B cell (primary cell): ENCODE data around the gene HHAT. TPM values are rescaled to one million over a fixed set of nuclear protein-coding genes. Genes with fewer than 3 reads are reported as not detected.
A peak's percentile ranks its signal among the peaks of the same experiment; 100 is the strongest.

ENCODE experiments used
- ATAC-seq: fragments of 200-7000 bp; cut with Tn5 transposase; one replicate; pipeline ENCODE4 v1.10.0; 2021; ENCODE audit warnings: low read depth, mild to moderate bottlenecking, moderate number of reproducible peaks, moderate library complexity
- CTCF ChIA-PET: fragments of 350-600 bp; sonication (Branson Sonifier 250); formaldehyde crosslinking; loops from one replicate; lab custom pipeline; 2021; ENCODE audit warnings: antibody characterized with exemption, inconsistent platforms; lab: Charles Lee
- POLR2A ChIA-PET: fragments of 350-600 bp; sonication (Branson Sonifier 250); formaldehyde crosslinking; loops from one replicate; lab custom pipeline; 2021; ENCODE audit warnings: antibody characterized with exemption; lab: Charles Lee
- DNase-seq: peaks from one replicate; pipeline ENCODE4 v3.0.0; 2013
- H2AFZ ChIP-seq: 2 replicates; pipeline ENCODE4 v1.6.1; 2012; ENCODE audit warnings: mild to moderate bottlenecking, low read depth, low read length; ENCODE audit not compliant: insufficient read depth, poor library complexity, severe bottlenecking
- H3K27ac ChIP-seq, 2 donors: 1 replicate in 1 of 2; 2 replicates in 1 of 2; pipeline ENCODE4 v1.5.1; 2012 to 2013; ENCODE audit warnings: low read length in 2 of 2, mild to moderate bottlenecking in 2 of 2, moderate library complexity in 1 of 2
- H3K27me3 ChIP-seq, 4 experiments: fragments of 200-600 bp in 1 of 4; sonication (generic) in 1 of 4; replicated peaks in 1 of 4; 1 replicate in 2 of 4; 2 replicates in 2 of 4; pipeline versions ENCODE4 v1.6.1 to v1.7.0; 2013 to 2016; ENCODE audit warnings: low read length in 3 of 4, mild to moderate bottlenecking in 2 of 4, mixed read lengths in 1 of 4, moderate library complexity in 1 of 4; ENCODE audit not compliant: insufficient read depth in 4 of 4, control insufficient read depth in 3 of 4; ENCODE audit errors: control extremely low read depth in 1 of 4
- H3K36me3 ChIP-seq, 2 experiments: replicated peaks in 1 of 2; 1 replicate in 1 of 2; 2 replicates in 1 of 2; pipeline versions ENCODE4 v1.6.1 to v1.7.1; 2013; ENCODE audit warnings: low read length in 1 of 2; ENCODE audit not compliant: insufficient read depth in 2 of 2, control insufficient read depth in 1 of 2; ENCODE audit errors: control extremely low read depth in 1 of 2, extremely low read depth in 1 of 2
- H3K4me1 ChIP-seq, 2 donors: fragments of 200-600 bp in 1 of 2; sonication (generic) in 1 of 2; 1 replicate in 1 of 2; 2 replicates in 1 of 2; pipeline versions ENCODE4 v1.5.1 to v1.6.1; 2013 to 2017; ENCODE audit warnings: low read length in 2 of 2; ENCODE audit not compliant: control insufficient read depth in 2 of 2, insufficient read depth in 2 of 2
- H3K4me2 ChIP-seq: replicated peaks from 2 replicates; pipeline ENCODE3; 2012; ENCODE audit warnings: mild to moderate bottlenecking, low read depth, low read length; ENCODE audit not compliant: poor library complexity, severe bottlenecking
- H3K4me3 ChIP-seq, 5 experiments: fragments of 200-600 bp in 1 of 5; sonication (generic) in 1 of 5; 1 replicate in 3 of 5; 2 replicates in 2 of 5; pipeline versions ENCODE4 v1.5.1 to v1.7.0; 2011 to 2016; ENCODE audit warnings: low read length in 4 of 5, mild to moderate bottlenecking in 4 of 5, low read depth in 2 of 5, control low read depth in 1 of 5, moderate library complexity in 1 of 5; ENCODE audit not compliant: insufficient read depth in 1 of 5; ENCODE audit errors: control extremely low read depth in 1 of 5, extremely low read depth in 1 of 5
- H3K79me2 ChIP-seq: fragments of 200-600 bp; sonication (generic); one replicate; pipeline ENCODE4 v1.6.0; 2016; ENCODE audit warnings: low read length; ENCODE audit not compliant: control insufficient read depth, insufficient read depth
- H3K9ac ChIP-seq: fragments of 200-600 bp; sonication (generic); 2 replicates; pipeline ENCODE4 v1.6.1; 2017; ENCODE audit warnings: mild to moderate bottlenecking, low read length, moderate library complexity
- H3K9me3 ChIP-seq, 3 donors: one replicate each; pipeline versions ENCODE4 v1.6.1 to v1.7.1; 2013; ENCODE audit warnings: low read length in 2 of 3; ENCODE audit not compliant: control insufficient read depth in 2 of 3, insufficient read depth in 1 of 3; ENCODE audit errors: control extremely low read depth in 1 of 3
- H4K20me1 ChIP-seq: 2 replicates; pipeline ENCODE4 v1.6.0; 2012; ENCODE audit warnings: mild to moderate bottlenecking, low read length; ENCODE audit not compliant: insufficient read depth, control insufficient read depth, poor library complexity, severe bottlenecking
- H3K27ac Mint-ChIP-seq: one replicate; pipeline ENCODE4 v1.8.0; 2021; ENCODE audit warnings: mixed read lengths
- H3K27me3 Mint-ChIP-seq: one replicate; pipeline ENCODE4 v1.8.0; 2021; ENCODE audit warnings: mixed read lengths
- H3K4me1 Mint-ChIP-seq: one replicate; pipeline ENCODE4 v1.8.0; 2021; ENCODE audit warnings: mixed read lengths
- H3K4me3 Mint-ChIP-seq: one replicate; pipeline ENCODE4 v1.8.0; 2021; ENCODE audit warnings: mixed read lengths
- H3K9me3 Mint-ChIP-seq: one replicate; pipeline ENCODE4 v1.8.0; 2022; ENCODE audit warnings: mixed read lengths; ENCODE audit not compliant: insufficient read depth
- EZH2 ChIP-seq: IDR thresholded peaks from 2 replicates; pipeline ENCODE4 v1.6.1; 2012; ENCODE audit warnings: borderline replicate concordance, low read depth, mild to moderate bottlenecking, moderate library complexity, low read length; ENCODE audit not compliant: insufficient read depth, poor library complexity, severe bottlenecking
- WGBS: methylation state at CpG from one replicate; pipeline ENCODE4 v1.1.5; 2013; ENCODE audit warnings: missing lambda C conversion rate; ENCODE audit not compliant: insufficient coverage; 5-methylcytosine and 5-hydroxymethylcytosine counted together
- intact Hi-C: fragments of 100-400 bp; cut with micrococcal nuclease; formaldehyde crosslinking; loops from one replicate; pipeline ENCODE4 v1.10.0; 2022
- polyA plus RNA-seq: library from polyadenylated mRNA; depleted of rRNA; stranded (reverse); fragments of >200 nt; gene quantifications from 2 replicates; pipeline ENCODE4 v1.2.3, GENCODE V29; 2012
- total RNA-seq, 2 donors: library from RNA; stranded (reverse); fragments of 120-200 nt in 1 of 2; gene quantifications; 1 replicate in 1 of 2; 2 replicates in 1 of 2; pipeline versions ENCODE4 v1.2.3 to v1.2.4, GENCODE V29; 2013 to 2022
- TF ChIP-seq, protein P1 (sequence below): fragments of 200-600 bp; IDR thresholded peaks from one replicate; pipeline ENCODE4 v1.8.0; 2022; ENCODE audit warnings: antibody characterized with exemption, mild to moderate bottlenecking

Gene HHAT
- total and polyA plus RNA-seq, 2 donors (not counting 1 experiment from before 2014, with no cell fraction given), result 4.0 to 28.2 TPM

DNA sequence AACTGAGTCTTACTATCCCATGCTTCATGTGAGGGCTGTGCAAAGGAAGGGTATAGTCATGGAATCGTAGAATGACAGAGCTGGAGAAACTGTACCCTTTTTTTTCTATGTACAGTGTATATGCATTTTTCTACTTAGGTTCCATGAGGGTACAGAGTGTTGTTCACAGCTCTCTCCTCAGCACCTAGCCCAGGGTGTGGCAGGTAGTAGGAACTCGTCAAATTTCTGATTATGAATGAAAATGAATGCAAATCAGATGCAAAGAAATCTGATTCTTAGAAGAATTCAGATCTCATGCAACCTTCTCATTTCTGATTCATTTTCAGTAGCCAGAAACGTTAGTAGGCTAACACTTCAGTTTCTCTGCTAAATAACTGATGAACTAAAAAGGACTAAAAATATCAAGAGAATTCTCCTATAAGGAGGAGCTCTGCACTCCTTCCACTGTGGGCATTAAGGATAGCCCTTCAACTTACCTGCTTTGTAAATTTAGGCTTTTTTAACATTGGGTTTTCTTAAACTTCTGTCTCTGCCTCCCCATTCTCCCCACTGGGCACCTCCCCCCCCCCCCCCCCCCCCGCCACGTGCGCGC is 18.0 kb upstream of the HHAT start:
- POLR2A ChIA-PET, result interaction anchor here (0.7 kb wide), 1 partner anchor 451 kb away, joined by 8 read pairs; no protein-coding TSS in a partner anchor
- H3K4me1 Mint-ChIP-seq, result peaks cover 6% of the 10 kb centered on the region
- peaks cover 18% of the 10 kb centered on the region for H3K27me3 Mint-ChIP-seq
- ATAC-seq (no peak), DNase-seq (no peak)
- Histone ChIP-seq H3K9ac (peak overlapping the region; percentile 64), H4K20me1 (no peaks in the 10 kb centered on the region), H2AFZ (peak overlapping the region; percentile 90), H3K27ac (no peak overlapping the region), H3K4me1 (peaks cover 3 to 13% of the 10 kb centered on the region in 2 donors), H3K4me2 (peak overlapping the region; percentile 81), H3K79me2 (no peaks in the 10 kb centered on the region), H3K4me3 (peak overlapping the region in 2 of 5 experiments; percentile 55 to 66), H3K36me3 (no peaks in the 10 kb centered on the region), H3K27me3 (peaks cover 0 to 2% (median 0%) of the 10 kb centered on the region in 4 experiments), H3K9me3 (no peaks in the 10 kb centered on the region)
- intact Hi-C loops, result loop anchor here (1.0 to 5.0 kb wide), 6 partner anchors 18 to 487 kb away; partner anchors contain the start of gene HHAT
- H3K27ac Mint-ChIP-seq, result peak overlapping the region; percentile 69
- WGBS, result 20% methylated on average over 1 of the region's 7 CpGs
- no peak for TF ChIP-seq EZH2
- TF ChIP-seq, protein P1, sequence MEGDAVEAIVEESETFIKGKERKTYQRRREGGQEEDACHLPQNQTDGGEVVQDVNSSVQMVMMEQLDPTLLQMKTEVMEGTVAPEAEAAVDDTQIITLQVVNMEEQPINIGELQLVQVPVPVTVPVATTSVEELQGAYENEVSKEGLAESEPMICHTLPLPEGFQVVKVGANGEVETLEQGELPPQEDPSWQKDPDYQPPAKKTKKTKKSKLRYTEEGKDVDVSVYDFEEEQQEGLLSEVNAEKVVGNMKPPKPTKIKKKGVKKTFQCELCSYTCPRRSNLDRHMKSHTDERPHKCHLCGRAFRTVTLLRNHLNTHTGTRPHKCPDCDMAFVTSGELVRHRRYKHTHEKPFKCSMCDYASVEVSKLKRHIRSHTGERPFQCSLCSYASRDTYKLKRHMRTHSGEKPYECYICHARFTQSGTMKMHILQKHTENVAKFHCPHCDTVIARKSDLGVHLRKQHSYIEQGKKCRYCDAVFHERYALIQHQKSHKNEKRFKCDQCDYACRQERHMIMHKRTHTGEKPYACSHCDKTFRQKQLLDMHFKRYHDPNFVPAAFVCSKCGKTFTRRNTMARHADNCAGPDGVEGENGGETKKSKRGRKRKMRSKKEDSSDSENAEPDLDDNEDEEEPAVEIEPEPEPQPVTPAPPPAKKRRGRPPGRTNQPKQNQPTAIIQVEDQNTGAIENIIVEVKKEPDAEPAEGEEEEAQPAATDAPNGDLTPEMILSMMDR, result no peak
- peak overlapping the region; percentile 85 for H3K4me3 Mint-ChIP-seq
- no peaks in the 10 kb centered on the region for H3K9me3 Mint-ChIP-seq
- CTCF ChIA-PET, result interaction anchor here (0.6 to 3.4 kb wide), 18 partner anchors 9 to 488 kb away, joined by 3 to 20 read pairs (median 4); no protein-coding TSS in a partner anchor
